GM23248 (cell line): ENCODE data around the gene SHROOM3. TPM values are rescaled to one million over a fixed set of nuclear protein-coding genes. Genes with fewer than 3 reads are reported as not detected.

Source experiments
- DNase-seq: peaks from one replicate; pipeline ENCODE4 v3.0.0-alpha.2; 2015
- H2AFZ ChIP-seq: fragments of 200-600 bp; sonication (generic); 2 replicates; pipeline ENCODE4 v1.6.1; 2016; ENCODE audit warnings: antibody characterized with exemption
- H3F3A ChIP-seq: fragments of 200-600 bp; sonication (generic); 2 replicates; pipeline ENCODE4 v1.6.1; 2016; ENCODE audit warnings: mild to moderate bottlenecking, antibody characterized with exemption, mixed run types; ENCODE audit not compliant: insufficient read depth
- H3K27ac ChIP-seq: fragments of 200-600 bp; sonication (generic); 2 replicates; pipeline ENCODE4 v1.5.1; 2016; ENCODE audit warnings: mild to moderate bottlenecking
- H3K27me3 ChIP-seq: fragments of 200-600 bp; sonication (generic); replicated peaks from 2 replicates; pipeline ENCODE4 v1.6.1; 2016; ENCODE audit warnings: mild to moderate bottlenecking; ENCODE audit not compliant: insufficient read depth
- H3K36me3 ChIP-seq: fragments of 200-600 bp; sonication (generic); 2 replicates; pipeline ENCODE4 v1.6.1; 2016; ENCODE audit warnings: low read depth, mild to moderate bottlenecking
- H3K4me1 ChIP-seq: fragments of 200-600 bp; sonication (generic); 2 replicates; pipeline ENCODE4 v1.6.1; 2016; ENCODE audit warnings: mild to moderate bottlenecking; ENCODE audit not compliant: insufficient read depth
- H3K4me2 ChIP-seq: fragments of 200-600 bp; sonication (generic); one replicate; pipeline ENCODE4 v1.6.1; 2016; ENCODE audit warnings: mild to moderate bottlenecking; ENCODE audit not compliant: unreplicated experiment
- H3K4me3 ChIP-seq: fragments of 200-600 bp; sonication (generic); 2 replicates; pipeline ENCODE4 v1.5.1; 2016; ENCODE audit warnings: mild to moderate bottlenecking
- H3K79me2 ChIP-seq: fragments of 200-600 bp; sonication (generic); 2 replicates; pipeline ENCODE4 v1.6.1; 2016; ENCODE audit warnings: mild to moderate bottlenecking; ENCODE audit not compliant: insufficient read depth
- H3K9ac ChIP-seq: fragments of 200-600 bp; sonication (generic); 2 replicates; pipeline ENCODE4 v1.6.1; 2016; ENCODE audit warnings: mild to moderate bottlenecking
- H3K9me2 ChIP-seq: fragments of 200-600 bp; sonication (generic); 2 replicates; pipeline ENCODE4 v1.6.1; 2016; ENCODE audit warnings: mixed run types, mild to moderate bottlenecking, moderate library complexity; ENCODE audit not compliant: insufficient read depth
- H3K9me3 ChIP-seq: fragments of 200-600 bp; sonication (generic); one replicate; pipeline ENCODE4 v1.6.1; 2017; ENCODE audit warnings: low read depth
- H4K20me1 ChIP-seq: fragments of 200-600 bp; sonication (generic); 2 replicates; pipeline ENCODE4 v1.6.0; 2016; ENCODE audit not compliant: insufficient read depth
- EZH2 ChIP-seq: fragments of 200-600 bp; sonication (generic); IDR thresholded peaks from 2 replicates; pipeline ENCODE4 v1.6.1; 2018; ENCODE audit warnings: antibody characterized with exemption, mild to moderate bottlenecking; ENCODE audit not compliant: insufficient read depth, poor library complexity, severe bottlenecking
- EZH2phosphoT487 ChIP-seq: fragments of 200-600 bp; sonication (generic); IDR thresholded peaks from 2 replicates; pipeline ENCODE4 v1.6.1; 2018; ENCODE audit warnings: antibody characterized with exemption, moderate library complexity, mild to moderate bottlenecking, low read depth; ENCODE audit not compliant: insufficient read depth
- WGBS, 2 experiments: methylation state at CpG; one replicate each; pipeline ENCODE4 v1.1.6; 2015 to 2017; ENCODE audit warnings: low lambda C conversion rate in 2 of 2, low coverage in 1 of 2; ENCODE audit errors: missing lambda C conversion rate in 2 of 2; 5-methylcytosine and 5-hydroxymethylcytosine counted together
- in situ Hi-C: fragments of 300-500 bp; cut with MboI; formaldehyde crosslinking; loops from 2 replicates; pipeline ENCODE4 v1.15.0; 2020
- polyA plus RNA-seq: library from polyadenylated mRNA; unstranded; fragments of >200 nt; fragmentation: Nextera tagmentation; extraction: Ambion mirVana; gene quantifications from 2 replicates; pipeline ENCODE4 v1.2.1, GENCODE V29; 2016
- total RNA-seq: library from RNA; depleted of rRNA; stranded (reverse); fragments of >200 nt; shearing (Covaris generic); gene quantifications from 2 replicates; pipeline ENCODE4 v1.2.3, GENCODE V29; 2014

SHROOM3 gene
- total and polyA plus RNA-seq, 2 experiments from 2014 or later = 9.7 to 44.6 TPM

GRCh38 chr4:76578002-76578560, 143.1 kb downstream of the SHROOM3 start:
- H3K36me3 ChIP-seq = no peaks in the 10 kb centered on the region
- no peak overlapping the region for H3K27ac ChIP-seq
- H3K9me2 ChIP-seq = no peaks in the 10 kb centered on the region
- no peak for TF ChIP-seq EZH2phosphoT487
- no peak for TF ChIP-seq EZH2
- H3K27me3 ChIP-seq = no peaks in the 10 kb centered on the region
- H4K20me1 ChIP-seq = no peaks in the 10 kb centered on the region
- no peak for DNase-seq
- H2AFZ ChIP-seq = no peak overlapping the region
- H3K79me2 ChIP-seq = no peaks in the 10 kb centered on the region
- no peaks in the 10 kb centered on the region for H3K9me3 ChIP-seq
- WGBS, 2 experiments = 56 to 66% methylated on average over 2 of the region's 2 CpGs
- H3K4me1 ChIP-seq = no peaks in the 10 kb centered on the region
- no peak overlapping the region for H3K9ac ChIP-seq
- H3F3A ChIP-seq = no peaks in the 10 kb centered on the region
- no peak overlapping the region for H3K4me3 ChIP-seq
- no peak overlapping the region for H3K4me2 ChIP-seq
- in situ Hi-C loops = no loop called here

- no peak overlapping the region for H3K4me2 ChIP-seq
- no peaks in the 10 kb centered on the region for H3K9me3 ChIP-seq
These were observed 144.8 kb downstream of the SHROOM3 start for GRCh38 chr4:76579596-76580375.

GRCh38 chr4:76581077-76581962, 146.3 kb downstream of the SHROOM3 start:
- H3K4me3 ChIP-seq = no peak overlapping the region
- no peak overlapping the region for H2AFZ ChIP-seq
- H3K4me2 ChIP-seq = no peak overlapping the region
- H3K79me2 ChIP-seq = no peaks in the 10 kb centered on the region
- H3K9me2 ChIP-seq = no peaks in the 10 kb centered on the region
- no peaks in the 10 kb centered on the region for H3K27me3 ChIP-seq
- in situ Hi-C loops = no loop called here
- no peaks in the 10 kb centered on the region for H3K9me3 ChIP-seq
- TF ChIP-seq EZH2phosphoT487 = no peak
- no peak for TF ChIP-seq EZH2
- no peak for DNase-seq
- 0 out of 2 replicates have a peak, but pooled peaks cover 11% of the 10 kb centered on the region for H3F3A ChIP-seq
- peaks cover 12% of the 10 kb centered on the region; the same call in 1 of the 2 replicates for H3K4me1 ChIP-seq
- no peaks in the 10 kb centered on the region for H3K36me3 ChIP-seq
- no peak overlapping the region for H3K9ac ChIP-seq
- 81 to 87% methylated on average over 4 of the region's 4 CpGs for WGBS, 2 experiments
- no peak overlapping the region for H3K27ac ChIP-seq
- no peaks in the 10 kb centered on the region for H4K20me1 ChIP-seq

More at GRCh38 chr4:76579596-76580375, 144.8 kb downstream of the SHROOM3 start:
- in situ Hi-C loops = no loop called here
- Histone ChIP-seq H4K20me1 (no peaks in the 10 kb centered on the region), H3K4me3 (no peak overlapping the region), H3F3A (0 out of 2 replicates have a peak, but pooled peaks cover 5% of the 10 kb centered on the region), H3K79me2 (no peaks in the 10 kb centered on the region), H3K27ac (no peak overlapping the region), H3K9me2 (no peaks in the 10 kb centered on the region), H3K36me3 (no peaks in the 10 kb centered on the region), H3K4me1 (peaks cover 4% of the 10 kb centered on the region; the same call in 1 of the 2 replicates), H2AFZ (no peak overlapping the region), H3K9ac (no peak overlapping the region), H3K27me3 (no peaks in the 10 kb centered on the region)
- TF ChIP-seq EZH2 (no peak), EZH2phosphoT487 (no peak)
- WGBS, 2 experiments = 77 to 78% methylated on average over 14 of the region's 14 CpGs
- DNase-seq = no peak
